Measurements from ENCODE around the gene ACSL1. TPM values are rescaled to one million over a fixed set of nuclear protein-coding genes. Genes with fewer than 3 reads are reported as not detected.

Gene ACSL1
- total and polyA plus RNA-seq, 9 donors = 12.0 to 47.9 (median 19.8) TPM

GRCh38 chr4:184775854-184776555 lies 49.8 kb downstream of the ACSL1 start:
- no peaks in the 10 kb centered on the region for H3K27me3 ChIP-seq
- H3K4me3 ChIP-seq = no peak overlapping the region
- H3K27ac ChIP-seq = no peak overlapping the region
- intact Hi-C loops (cut with DNase I) = no loop called here
- DNase-seq = no peak
- WGBS, 3 donors = 87% methylated on average over 13 of the region's 13 CpGs
- H3K36me3 ChIP-seq = no peaks in the 10 kb centered on the region
- no peaks in the 10 kb centered on the region for H3K9me3 ChIP-seq
- no peaks in the 10 kb centered on the region for H3K4me1 ChIP-seq (ENCODE audit: insufficient read depth)
- TF ChIP-seq EP300 (IDR thresholded peaks at IDR 0.05) (no peak), POLR2A (IDR thresholded peaks at IDR 0.05) (no peak)
- TF ChIP-seq, protein P1, sequence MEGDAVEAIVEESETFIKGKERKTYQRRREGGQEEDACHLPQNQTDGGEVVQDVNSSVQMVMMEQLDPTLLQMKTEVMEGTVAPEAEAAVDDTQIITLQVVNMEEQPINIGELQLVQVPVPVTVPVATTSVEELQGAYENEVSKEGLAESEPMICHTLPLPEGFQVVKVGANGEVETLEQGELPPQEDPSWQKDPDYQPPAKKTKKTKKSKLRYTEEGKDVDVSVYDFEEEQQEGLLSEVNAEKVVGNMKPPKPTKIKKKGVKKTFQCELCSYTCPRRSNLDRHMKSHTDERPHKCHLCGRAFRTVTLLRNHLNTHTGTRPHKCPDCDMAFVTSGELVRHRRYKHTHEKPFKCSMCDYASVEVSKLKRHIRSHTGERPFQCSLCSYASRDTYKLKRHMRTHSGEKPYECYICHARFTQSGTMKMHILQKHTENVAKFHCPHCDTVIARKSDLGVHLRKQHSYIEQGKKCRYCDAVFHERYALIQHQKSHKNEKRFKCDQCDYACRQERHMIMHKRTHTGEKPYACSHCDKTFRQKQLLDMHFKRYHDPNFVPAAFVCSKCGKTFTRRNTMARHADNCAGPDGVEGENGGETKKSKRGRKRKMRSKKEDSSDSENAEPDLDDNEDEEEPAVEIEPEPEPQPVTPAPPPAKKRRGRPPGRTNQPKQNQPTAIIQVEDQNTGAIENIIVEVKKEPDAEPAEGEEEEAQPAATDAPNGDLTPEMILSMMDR (IDR thresholded peaks at IDR 0.05) = no peak

DNA sequence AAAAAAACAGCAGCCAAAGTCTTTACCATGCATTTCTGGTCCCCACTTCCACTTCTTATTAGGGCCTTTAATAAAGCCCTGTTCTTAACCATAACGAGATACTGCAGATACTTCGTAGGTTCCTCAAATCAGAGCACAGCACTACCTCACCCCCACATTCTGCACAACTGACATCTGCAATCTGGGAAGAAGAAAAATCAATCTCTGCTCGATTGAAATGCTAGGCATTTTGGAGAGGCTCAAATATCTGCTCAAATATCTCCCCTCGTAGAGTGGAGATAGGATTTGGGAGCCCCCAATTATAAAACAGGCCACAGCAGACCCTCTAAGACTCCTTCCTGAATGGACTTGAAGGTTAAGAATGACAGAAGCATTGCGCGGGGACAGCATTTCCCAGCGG lies 51.6 kb downstream of the ACSL1 start:
- H3K27me3 ChIP-seq = no peaks in the 10 kb centered on the region
- no peaks in the 10 kb centered on the region for H3K9me3 ChIP-seq
- WGBS, 3 donors = 88 to 93% (median 92%) methylated on average over 7 of the region's 7 CpGs
- no peaks in the 10 kb centered on the region for H3K4me1 ChIP-seq (ENCODE audit: insufficient read depth)
- TF ChIP-seq EP300 (IDR thresholded peaks at IDR 0.05) (no peak), POLR2A (IDR thresholded peaks at IDR 0.05) (no peak)
- TF ChIP-seq, protein P1 (IDR thresholded peaks at IDR 0.05) = no peak
- no peak for DNase-seq
- H3K36me3 ChIP-seq = no peaks in the 10 kb centered on the region
- no peak overlapping the region for H3K4me3 ChIP-seq
- intact Hi-C loops (cut with DNase I) = no loop called here
- no peak overlapping the region for H3K27ac ChIP-seq

DNA sequence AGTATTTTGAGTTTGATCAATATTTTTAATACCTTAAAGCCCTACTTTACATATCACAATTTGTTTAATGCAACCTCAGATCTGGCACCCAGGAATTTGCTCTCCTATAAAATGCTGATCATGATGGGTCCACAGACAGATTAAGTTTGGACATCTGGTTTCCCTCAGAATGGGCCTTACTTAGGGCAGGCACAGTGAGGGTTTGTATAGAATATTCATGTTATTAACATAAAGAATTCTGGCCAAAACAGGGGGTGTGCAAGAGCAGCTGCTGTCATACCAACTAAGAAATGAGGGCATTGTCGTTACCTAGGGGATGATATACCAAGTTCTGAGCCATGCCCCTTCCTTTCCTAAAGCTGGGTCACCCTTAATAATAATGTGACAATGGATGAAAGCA lies 54.4 kb downstream of the ACSL1 start:
- TF ChIP-seq POLR2A (IDR thresholded peaks at IDR 0.05) (no peak), EP300 (IDR thresholded peaks at IDR 0.05) (no peak)
- TF ChIP-seq, protein P1 (IDR thresholded peaks at IDR 0.05) = no peak
- no peaks in the 10 kb centered on the region for H3K36me3 ChIP-seq
- H3K27me3 ChIP-seq = no peaks in the 10 kb centered on the region
- intact Hi-C loops (cut with DNase I) = no loop called here
- no peaks in the 10 kb centered on the region for H3K9me3 ChIP-seq
- no peak for DNase-seq
- H3K27ac ChIP-seq = no peak overlapping the region
- H3K4me3 ChIP-seq = no peak overlapping the region
- no peaks in the 10 kb centered on the region for H3K4me1 ChIP-seq (ENCODE audit: insufficient read depth)
- 85 to 90% (median 88%) methylated on average over 1 of the region's 1 CpG for WGBS, 3 donors

- Histone ChIP-seq H3K27ac (no peak overlapping the region), H3K36me3 (no peaks in the 10 kb centered on the region), H3K4me1 (ENCODE audit: insufficient read depth) (no peaks in the 10 kb centered on the region), H3K4me3 (no peak overlapping the region), H3K27me3 (no peaks in the 10 kb centered on the region), H3K9me3 (no peaks in the 10 kb centered on the region)
- 90 to 95% (median 91%) methylated on average over 7 of the region's 7 CpGs for WGBS, 3 donors
- intact Hi-C loops (cut with DNase I) = no loop called here
- no peak for DNase-seq
- TF ChIP-seq, protein P1 (IDR thresholded peaks at IDR 0.05) = no peak
- TF ChIP-seq EP300 (IDR thresholded peaks at IDR 0.05) (no peak), POLR2A (IDR thresholded peaks at IDR 0.05) (no peak)
These were observed 56.5 kb downstream of the ACSL1 start for GRCh38 chr4:184769141-184769765.

Data from ovary (tissue), 9 donors.